H9 (cell line): ENCODE results near the gene PARD3. TPM values are rescaled to one million over a fixed set of nuclear protein-coding genes. Genes with fewer than 3 reads are reported as not detected.

Experiments used
- DNase-seq: peaks from one replicate; pipeline ENCODE4 v3.0.0-alpha.2; 2017
- H2AFZ ChIP-seq: one replicate; pipeline ENCODE4 v1.6.1; 2013; ENCODE audit warnings: mild to moderate bottlenecking, low read length, control low read depth, moderate library complexity
- H2AK5ac ChIP-seq: 2 replicates; pipeline ENCODE4 v1.6.1; 2013; ENCODE audit warnings: low read length, control low read depth, mixed read lengths; ENCODE audit not compliant: insufficient read length
- H2BK120ac ChIP-seq: one replicate; pipeline ENCODE4 v1.6.1; 2013; ENCODE audit warnings: low read depth, mild to moderate bottlenecking, low read length, control low read depth, inconsistent platforms; ENCODE audit not compliant: poor library complexity, severe bottlenecking
- H2BK12ac ChIP-seq: 2 replicates; pipeline ENCODE4 v1.6.1; 2013; ENCODE audit warnings: low read length, control low read depth, mixed read lengths, low read depth; ENCODE audit not compliant: insufficient read length
- H2BK15ac ChIP-seq: 2 replicates; pipeline ENCODE4 v1.6.1; 2013; ENCODE audit warnings: low read depth, low read length, control low read depth
- H2BK20ac ChIP-seq: one replicate; pipeline ENCODE4 v1.6.1; 2013; ENCODE audit warnings: low read depth, mild to moderate bottlenecking, low read length, control low read depth, inconsistent platforms; ENCODE audit not compliant: poor library complexity, severe bottlenecking
- H2BK5ac ChIP-seq: 2 replicates; pipeline ENCODE4 v1.6.1; 2013; ENCODE audit warnings: low read length, control low read depth, mixed read lengths; ENCODE audit not compliant: insufficient read length
- H3K14ac ChIP-seq: 2 replicates; pipeline ENCODE4 v1.6.1; 2013; ENCODE audit warnings: low read length, control low read depth; ENCODE audit not compliant: insufficient read depth
- H3K18ac ChIP-seq: 2 replicates; pipeline ENCODE4 v1.6.1; 2013; ENCODE audit warnings: low read depth, mild to moderate bottlenecking, mixed read lengths, low read length, control low read depth; ENCODE audit not compliant: insufficient read length
- H3K23ac ChIP-seq: 2 replicates; pipeline ENCODE4 v1.6.1; 2013; ENCODE audit warnings: low read length, control low read depth, mixed read lengths, low read depth; ENCODE audit not compliant: insufficient read length
- H3K23me2 ChIP-seq: 2 replicates; pipeline ENCODE4 v1.6.1; 2013; ENCODE audit warnings: low read depth, mild to moderate bottlenecking, mixed read lengths, low read length, control low read depth; ENCODE audit not compliant: insufficient read length, poor library complexity, severe bottlenecking
- H3K27ac ChIP-seq: 2 replicates; pipeline ENCODE4 v1.5.1; 2013; ENCODE audit warnings: low read length, control low read depth, mixed read lengths, low read depth; ENCODE audit not compliant: insufficient read length
- H3K27me3 ChIP-seq: 2 replicates; pipeline ENCODE4 v1.6.1; 2013; ENCODE audit warnings: low read length, control low read depth, inconsistent platforms; ENCODE audit not compliant: insufficient read depth
- H3K4ac ChIP-seq: 2 replicates; pipeline ENCODE4 v1.6.1; 2013; ENCODE audit warnings: low read depth, mild to moderate bottlenecking, control low read depth, inconsistent platforms, low read length, moderate library complexity
- H3K4me1 ChIP-seq: 2 replicates; pipeline ENCODE4 v1.6.1; 2013; ENCODE audit warnings: low read length, control low read depth, inconsistent platforms; ENCODE audit not compliant: insufficient read depth
- H3K4me2 ChIP-seq: 2 replicates; pipeline ENCODE4 v1.6.1; 2013; ENCODE audit warnings: low read length, control low read depth, mixed read lengths; ENCODE audit not compliant: insufficient read length, insufficient read depth
- H3K56ac ChIP-seq: 2 replicates; pipeline ENCODE4 v1.6.1; 2013; ENCODE audit warnings: low read depth, mild to moderate bottlenecking, mixed read lengths, low read length, control low read depth; ENCODE audit not compliant: insufficient read length
- H3K79me1 ChIP-seq: 2 replicates; pipeline ENCODE4 v1.6.1; 2013; ENCODE audit warnings: low read depth, mild to moderate bottlenecking, moderate library complexity, low read length, control low read depth, inconsistent platforms; ENCODE audit not compliant: insufficient read depth, poor library complexity, severe bottlenecking
- H3K79me2 ChIP-seq: 2 replicates; pipeline ENCODE4 v1.6.1; 2013; ENCODE audit warnings: low read length, control low read depth, inconsistent platforms; ENCODE audit not compliant: insufficient read depth
- H3K9ac ChIP-seq: 2 replicates; pipeline ENCODE4 v1.6.1; 2013; ENCODE audit warnings: low read length, control low read depth, mixed read lengths; ENCODE audit not compliant: insufficient read length; ENCODE audit errors: extremely low read depth
- H3K9me3 ChIP-seq: one replicate; pipeline ENCODE4 v1.6.1; 2013; ENCODE audit warnings: low read depth, low read length, inconsistent platforms; ENCODE audit not compliant: control insufficient read depth
- H3T11ph ChIP-seq: one replicate; pipeline ENCODE4 v1.6.1; 2013; ENCODE audit warnings: mild to moderate bottlenecking, low read length, control low read depth, inconsistent platforms
- H4K20me1 ChIP-seq: one replicate; pipeline ENCODE4 v1.6.1; 2013; ENCODE audit not compliant: control insufficient read depth, insufficient read length, insufficient read depth
- H4K5ac ChIP-seq: 2 replicates; pipeline ENCODE4 v1.6.1; 2013; ENCODE audit warnings: low read depth, mild to moderate bottlenecking, mixed read lengths, low read length, control low read depth; ENCODE audit not compliant: insufficient read length
- H4K8ac ChIP-seq: replicated peaks from 2 replicates; pipeline ENCODE4 v1.6.1; 2013; ENCODE audit warnings: low read length, control low read depth, mixed read lengths, low read depth; ENCODE audit not compliant: insufficient read length
- H4K91ac ChIP-seq: 2 replicates; pipeline ENCODE4 v1.6.1; 2013; ENCODE audit warnings: low read depth, mild to moderate bottlenecking, moderate library complexity, mixed read lengths, low read length, control low read depth; ENCODE audit not compliant: insufficient read length
- H3K27ac Mint-ChIP-seq, 3 experiments: 2 replicates in 2 of 3; 3 replicates in 1 of 3; pipeline ENCODE4 v1.8.0; 2020 to 2021; ENCODE audit warnings: mixed read lengths in 3 of 3, mild to moderate bottlenecking in 1 of 3, moderate library complexity in 1 of 3
- H3K27me3 Mint-ChIP-seq: 2 replicates; pipeline ENCODE4 v1.8.0; 2021; ENCODE audit warnings: low read depth, mild to moderate bottlenecking, moderate library complexity, mixed read lengths
- H3K36me3 Mint-ChIP-seq, 3 experiments: 2 replicates in 2 of 3; 3 replicates in 1 of 3; pipeline ENCODE4 v1.8.0; 2020 to 2021; ENCODE audit warnings: low read depth in 3 of 3, mixed read lengths in 3 of 3; ENCODE audit not compliant: insufficient read depth in 1 of 3
- H3K4me1 Mint-ChIP-seq, 2 experiments: 2 replicates each; pipeline ENCODE4 v1.8.0; 2020; ENCODE audit warnings: mixed read lengths in 2 of 2
- H3K4me3 Mint-ChIP-seq, 2 experiments: 2 replicates in 1 of 2; 3 replicates in 1 of 2; pipeline ENCODE4 v1.8.0; 2020 to 2021; ENCODE audit warnings: mild to moderate bottlenecking in 2 of 2, mixed read lengths in 2 of 2, moderate library complexity in 1 of 2
- H3K9me3 Mint-ChIP-seq, 2 experiments: 2 replicates in 1 of 2; 3 replicates in 1 of 2; pipeline ENCODE4 v1.8.0; 2020; ENCODE audit warnings: mild to moderate bottlenecking in 2 of 2, mixed read lengths in 2 of 2, moderate library complexity in 1 of 2
- CTCF ChIP-seq: fragments of 200-600 bp; sonication (generic); conservative IDR thresholded peaks from 3 replicates; pipeline ENCODE4 v1.8.0; 2021; ENCODE audit warnings: antibody characterized with exemption, mild to moderate bottlenecking
- WGBS: extraction: QIAGEN DNeasy Blood & Tissue Kit; methylation state at CpG from one replicate; pipeline ENCODE4 v1.1.7; 2013; ENCODE audit warnings: missing lambda C conversion rate, low lambda C conversion rate, mixed read lengths; ENCODE audit not compliant: insufficient read length; ENCODE audit errors: extremely low coverage; 5-methylcytosine and 5-hydroxymethylcytosine counted together
- total RNA-seq: library from RNA; stranded (reverse); gene quantifications from 2 replicates; pipeline ENCODE4 v1.2.1, GENCODE V29; 2021

The PARD3 gene
- total RNA-seq, 1 experiment from 2014 or later = 44.7 TPM

- H2BK120ac ChIP-seq = no peak overlapping the region
- no peak overlapping the region for H2BK5ac ChIP-seq
- no peak overlapping the region for H3K9ac ChIP-seq
- H4K5ac ChIP-seq = no peak overlapping the region
- no peak overlapping the region for H4K8ac ChIP-seq
- H4K20me1 ChIP-seq = no peaks in the 10 kb centered on the region
- TF ChIP-seq CTCF = no peak
- no peak overlapping the region for H3K4me2 ChIP-seq
- H2BK12ac ChIP-seq = no peak overlapping the region
- H2BK15ac ChIP-seq = no peak overlapping the region
- WGBS = no CpG with 5 or more reads among the region's 16 CpGs
- H3K27me3 Mint-ChIP-seq = peaks cover 37% of the 10 kb centered on the region
- H3K23ac ChIP-seq = no peak overlapping the region
- no peak overlapping the region for H3K4me3 Mint-ChIP-seq
- H3K4me1 ChIP-seq = no peaks in the 10 kb centered on the region
- no peaks in the 10 kb centered on the region for H3K9me3 Mint-ChIP-seq
- no peak overlapping the region for H2AK5ac ChIP-seq
- H2AFZ ChIP-seq = no peak overlapping the region
- peaks cover 2% of the 10 kb centered on the region for H3K79me1 ChIP-seq
- no peak for DNase-seq
- H3K14ac ChIP-seq = no peak overlapping the region
- H3K23me2 ChIP-seq = peaks cover 14% of the 10 kb centered on the region
- H3K56ac ChIP-seq = no peak overlapping the region
- no peak overlapping the region for H3K4ac ChIP-seq
- H3K27me3 ChIP-seq = peaks cover 5% of the 10 kb centered on the region; the same call in 1 of the 2 replicates
- H3K27ac ChIP-seq = no peak overlapping the region
- peaks cover 25 to 26% of the 10 kb centered on the region in 2 experiments for H3K4me1 Mint-ChIP-seq
- H3K36me3 Mint-ChIP-seq = no peaks in the 10 kb centered on the region
- no peaks in the 10 kb centered on the region for H3K9me3 ChIP-seq
- H4K91ac ChIP-seq = no peak overlapping the region
- H3T11ph ChIP-seq = no peak overlapping the region
- H3K79me2 ChIP-seq = peaks cover 7% of the 10 kb centered on the region; the same call in 1 of the 2 replicates
- H3K27ac Mint-ChIP-seq = no peak overlapping the region
- no peak overlapping the region for H2BK20ac ChIP-seq
- no peak overlapping the region for H3K18ac ChIP-seq
Measured at GRCh38 chr10:34817054-34817453, 2.0 kb upstream of the PARD3 start.
